Measurements from ENCODE around the gene TXNDC15.
A peak's percentile ranks its signal among the peaks of the same experiment; 100 is the strongest.
"Not testable (repeated sequence)": the region's sequence is repeated elsewhere in the genome, so short reads cannot be mapped to it uniquely, and the experiment has no call there.

TXNDC15 gene

DNA sequence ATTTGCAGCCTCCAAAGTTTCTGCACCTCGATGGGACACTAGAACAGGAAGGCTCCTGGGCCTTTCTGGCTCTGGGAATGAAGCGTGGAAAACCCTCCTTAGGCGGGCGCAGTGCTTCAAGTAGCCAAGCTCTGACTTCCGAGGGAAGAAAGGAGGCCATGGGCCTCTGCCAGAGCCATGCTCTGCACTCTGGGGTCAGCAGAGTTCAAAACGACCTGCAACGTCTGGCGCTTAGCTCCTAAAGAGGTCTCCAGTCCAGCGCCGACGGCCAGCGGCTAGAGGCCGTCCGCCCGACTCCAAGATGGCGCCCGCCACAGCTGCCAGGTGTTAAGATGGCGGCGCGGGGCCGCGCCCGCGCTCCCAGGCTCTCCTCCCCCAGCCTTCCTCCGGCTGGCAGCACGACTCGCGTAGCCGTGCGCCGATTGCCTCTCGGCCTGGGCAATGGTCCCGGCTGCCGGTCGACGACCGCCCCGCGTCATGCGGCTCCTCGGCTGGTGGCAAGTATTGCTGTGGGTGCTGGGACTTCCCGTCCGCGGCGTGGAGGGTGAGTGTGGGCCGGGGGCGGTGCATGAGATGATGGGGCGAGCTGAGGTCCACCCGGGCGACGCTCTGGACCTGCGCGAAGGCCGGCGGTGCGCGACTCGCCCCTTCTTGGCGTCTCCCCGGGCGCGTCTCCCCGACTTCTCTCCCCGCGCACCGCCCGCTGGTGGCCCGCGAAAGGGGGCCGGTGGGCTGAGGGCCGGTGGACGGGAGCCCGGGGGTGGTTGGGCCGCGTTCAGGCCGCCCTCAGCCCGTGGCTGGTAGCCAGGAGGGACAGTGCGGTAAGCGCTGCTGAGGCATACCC is at the start of gene TXNDC15:
TSS of gene TXNDC15 (plus strand) at position 385 of the 844 bp plus-strand sequence. CDS start at position 442, 57 bp downstream.
- peak within 1 kb of the TSS; percentile 80 to 98 for H3K4me3 ChIP-seq (replicated peaks in 1 of 2; ENCODE audit: low read depth in 2 of 2, low read length in 2 of 2)
- TF ChIP-seq, protein P1, sequence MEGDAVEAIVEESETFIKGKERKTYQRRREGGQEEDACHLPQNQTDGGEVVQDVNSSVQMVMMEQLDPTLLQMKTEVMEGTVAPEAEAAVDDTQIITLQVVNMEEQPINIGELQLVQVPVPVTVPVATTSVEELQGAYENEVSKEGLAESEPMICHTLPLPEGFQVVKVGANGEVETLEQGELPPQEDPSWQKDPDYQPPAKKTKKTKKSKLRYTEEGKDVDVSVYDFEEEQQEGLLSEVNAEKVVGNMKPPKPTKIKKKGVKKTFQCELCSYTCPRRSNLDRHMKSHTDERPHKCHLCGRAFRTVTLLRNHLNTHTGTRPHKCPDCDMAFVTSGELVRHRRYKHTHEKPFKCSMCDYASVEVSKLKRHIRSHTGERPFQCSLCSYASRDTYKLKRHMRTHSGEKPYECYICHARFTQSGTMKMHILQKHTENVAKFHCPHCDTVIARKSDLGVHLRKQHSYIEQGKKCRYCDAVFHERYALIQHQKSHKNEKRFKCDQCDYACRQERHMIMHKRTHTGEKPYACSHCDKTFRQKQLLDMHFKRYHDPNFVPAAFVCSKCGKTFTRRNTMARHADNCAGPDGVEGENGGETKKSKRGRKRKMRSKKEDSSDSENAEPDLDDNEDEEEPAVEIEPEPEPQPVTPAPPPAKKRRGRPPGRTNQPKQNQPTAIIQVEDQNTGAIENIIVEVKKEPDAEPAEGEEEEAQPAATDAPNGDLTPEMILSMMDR (IDR thresholded peaks at IDR 0.05; ENCODE audit: low read depth, low read length) = no peak
- peak; percentile 87 to 89 for DNase-seq (ENCODE audit: low read depth in 2 of 2)

DNA sequence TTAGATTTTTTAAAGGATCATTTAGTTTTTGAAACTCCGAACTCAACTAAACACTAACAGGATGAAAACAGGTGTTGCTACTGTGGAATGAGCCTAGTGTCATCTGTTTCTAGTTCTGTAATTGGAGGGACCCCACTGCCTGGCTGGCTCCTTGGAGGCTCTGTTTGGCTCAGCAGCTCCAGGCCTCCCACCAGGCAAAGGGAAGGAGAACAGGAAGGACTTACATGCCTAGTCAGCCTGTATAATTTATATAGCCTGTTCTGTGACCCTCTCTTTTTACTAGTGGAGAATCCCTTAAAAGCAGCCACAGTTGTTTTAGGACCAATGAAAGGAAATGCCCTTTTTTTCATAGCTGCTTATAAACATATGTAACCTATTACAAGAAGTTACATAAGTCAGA is 49.5 kb upstream of the TXNDC15 start:
- TF ChIP-seq, protein P1 (IDR thresholded peaks at IDR 0.05; ENCODE audit: low read depth, low read length) = no peak
- H3K4me3 ChIP-seq (replicated peaks in 1 of 2; ENCODE audit: low read depth in 2 of 2, low read length in 2 of 2) = no peak overlapping the region
- no peak for DNase-seq (ENCODE audit: low read depth in 2 of 2)

DNA sequence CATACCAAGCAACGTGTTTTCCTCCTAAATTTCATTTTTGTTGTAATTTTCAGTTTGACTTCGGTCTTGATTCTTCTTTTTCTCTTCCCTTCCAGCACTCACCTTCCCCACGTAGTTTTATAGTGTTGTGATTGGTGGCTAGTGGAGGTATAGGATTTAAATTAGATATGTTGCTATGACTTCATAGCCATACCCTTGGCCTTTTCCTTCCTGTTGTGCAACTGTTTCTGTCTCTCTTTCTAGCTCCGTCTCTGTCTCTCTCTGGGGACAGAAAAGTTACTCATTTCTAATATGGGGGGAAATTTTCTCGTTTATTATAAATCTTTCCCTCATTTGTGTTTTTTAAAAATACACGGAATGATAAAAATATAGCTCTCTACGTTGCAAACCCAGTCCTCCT is 49.0 kb upstream of the TXNDC15 start:
- TF ChIP-seq, protein P1 (IDR thresholded peaks at IDR 0.05; ENCODE audit: low read depth, low read length) = no peak
- peak in 1 of 2 donors; percentile 54 for DNase-seq (ENCODE audit: low read depth in 2 of 2)
- H3K4me3 ChIP-seq (replicated peaks in 1 of 2; ENCODE audit: low read depth in 2 of 2, low read length in 2 of 2) = no peak overlapping the region

GRCh38 chr5:134833340-134834032 is 40.7 kb upstream of the TXNDC15 start:
- TF ChIP-seq, protein P1 (IDR thresholded peaks at IDR 0.05; ENCODE audit: low read depth, low read length) = no peak
- peak; percentile 5 to 14 for DNase-seq (ENCODE audit: low read depth in 2 of 2)
- H3K4me3 ChIP-seq (replicated peaks in 1 of 2; ENCODE audit: low read depth in 2 of 2, low read length in 2 of 2) = no peak overlapping the region

- TF ChIP-seq, protein P1 (IDR thresholded peaks at IDR 0.05; ENCODE audit: low read depth, low read length) = no peak
- H3K4me3 ChIP-seq (replicated peaks in 1 of 2; ENCODE audit: low read depth in 2 of 2, low read length in 2 of 2) = no peak overlapping the region
- no peak for DNase-seq (ENCODE audit: low read depth in 2 of 2)
These were observed 38.5 kb upstream of the TXNDC15 start for GRCh38 chr5:134835623-134836022.

DNA sequence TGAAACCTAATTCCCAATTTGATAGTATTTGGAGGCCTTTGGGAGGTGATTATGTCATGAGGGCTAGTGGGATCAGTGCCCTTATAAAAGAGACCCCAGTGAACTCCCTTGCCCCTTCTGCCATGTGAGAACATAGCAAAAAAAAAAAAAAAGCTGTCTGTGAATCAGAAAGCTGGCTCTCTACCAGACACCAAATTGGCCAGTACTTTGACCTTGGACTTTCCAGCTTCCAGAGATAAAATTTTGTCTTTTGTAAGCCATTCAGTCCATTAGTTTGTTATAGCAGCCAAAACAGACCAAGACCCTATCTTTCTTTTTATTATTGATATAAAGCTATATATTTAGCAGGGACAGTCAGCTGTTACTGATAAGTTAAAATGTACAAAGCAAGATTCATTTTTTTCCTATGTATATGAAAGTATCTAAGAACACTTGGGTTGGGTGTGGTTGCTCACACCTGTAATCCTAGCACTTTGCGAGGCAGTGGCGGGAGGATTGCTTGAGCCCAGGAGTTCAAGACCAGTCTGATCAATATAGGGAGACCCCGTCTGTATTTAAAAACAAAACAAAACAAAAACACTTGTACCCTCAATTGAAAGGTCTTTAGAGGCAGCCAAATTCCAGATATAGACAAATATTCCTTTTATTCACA is 36.5 kb upstream of the TXNDC15 start:
- peak; percentile 37 to 39 for DNase-seq (ENCODE audit: low read depth in 2 of 2)
- TF ChIP-seq, protein P1 (IDR thresholded peaks at IDR 0.05; ENCODE audit: low read depth, low read length) = no peak

GRCh38 chr5:134838361-134838760 is 35.8 kb upstream of the TXNDC15 start:
- H3K4me3 ChIP-seq (replicated peaks in 1 of 2; ENCODE audit: low read depth in 2 of 2, low read length in 2 of 2); DNase-seq (ENCODE audit: low read depth in 2 of 2): not testable (repeated sequence)

More for the DNA sequence above, 36.5 kb upstream of the TXNDC15 start:
- H3K4me3 ChIP-seq (replicated peaks in 1 of 2; ENCODE audit: low read depth in 2 of 2, low read length in 2 of 2) = no peak overlapping the region
